Mesodermal cell (in vitro differentiated cells): ENCODE measurements around the gene IL12RB1.
"Not testable (repeated sequence)": the region's sequence is repeated elsewhere in the genome, so short reads cannot be mapped to it uniquely, and the experiment has no call there.

Source experiments
- H3K27ac ChIP-seq: 2 replicates; pipeline ENCODE4 v1.7.0; 2013; ENCODE audit warnings: mild to moderate bottlenecking, low read depth, low read length, moderate library complexity; ENCODE audit not compliant: severe bottlenecking
- H3K36me3 ChIP-seq: 2 replicates; pipeline ENCODE4 v1.7.1; 2013; ENCODE audit warnings: mild to moderate bottlenecking, low read length, moderate library complexity; ENCODE audit not compliant: control insufficient read depth, insufficient read depth
- H3K4me1 ChIP-seq: one replicate; pipeline ENCODE4 v1.7.1; 2013; ENCODE audit warnings: mild to moderate bottlenecking, low read length; ENCODE audit not compliant: insufficient read depth, control insufficient read depth, poor library complexity, severe bottlenecking
- H3K4me3 ChIP-seq: 2 replicates; pipeline ENCODE4 v1.7.0; 2013; ENCODE audit warnings: low read length, control low read depth, mild to moderate bottlenecking; ENCODE audit not compliant: insufficient read depth, poor library complexity, severe bottlenecking; ENCODE audit errors: extremely low read depth
- H3K9me3 ChIP-seq: 2 replicates; pipeline ENCODE4 v1.7.1; 2013; ENCODE audit warnings: mild to moderate bottlenecking, low read length, moderate library complexity; ENCODE audit not compliant: control insufficient read depth
- WGBS, 2 experiments: methylation state at CpG; one replicate each; pipeline ENCODE4 v1.1.5; 2013; ENCODE audit warnings: missing lambda C conversion rate in 2 of 2; ENCODE audit not compliant: insufficient coverage in 2 of 2; 5-methylcytosine and 5-hydroxymethylcytosine counted together

Gene IL12RB1

DNA sequence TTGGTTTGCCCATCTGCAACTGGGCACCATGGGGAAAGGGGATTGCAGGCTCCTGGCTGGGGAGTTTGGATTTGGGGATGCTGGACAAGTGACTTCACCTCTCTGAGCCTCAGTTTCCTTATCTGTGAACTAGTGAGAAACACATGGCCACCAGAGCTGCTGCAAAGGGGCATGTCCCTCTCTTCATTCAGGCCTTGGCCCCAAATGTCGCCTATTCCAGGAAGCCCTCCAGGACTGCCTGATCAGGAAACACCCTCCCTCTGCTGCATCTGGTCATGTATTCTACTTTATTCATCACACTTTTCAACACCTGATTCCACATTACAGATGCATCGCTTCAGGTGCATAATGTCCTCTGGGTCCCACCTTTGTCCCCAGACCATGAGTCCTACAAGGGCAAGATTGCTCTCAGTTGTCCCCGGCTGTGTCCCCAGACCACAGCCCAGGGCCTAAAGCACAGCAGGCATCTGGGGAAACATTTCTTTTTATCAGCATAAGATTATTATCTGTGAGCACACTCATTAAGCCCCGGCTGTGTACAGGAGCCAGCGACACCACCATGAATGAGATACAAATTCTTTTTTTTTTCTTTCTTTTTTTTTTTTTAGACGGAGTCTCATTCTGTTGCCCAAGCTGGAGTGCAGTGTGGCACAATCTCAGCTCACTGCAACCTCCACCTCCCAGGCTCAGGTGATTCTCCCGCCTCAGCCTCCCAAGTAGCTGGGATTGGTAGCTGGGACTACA, 41.3 kb downstream of the IL12RB1 start:
- no peaks in the 10 kb centered on the region for H3K9me3 ChIP-seq
- H3K4me3 ChIP-seq: no peak overlapping the region
- no peaks in the 10 kb centered on the region for H3K36me3 ChIP-seq
- no peak overlapping the region for H3K27ac ChIP-seq
- 94 to 95% methylated on average over 5 to 6 of the region's 7 CpGs for WGBS, 2 experiments
- H3K4me1 ChIP-seq: no peaks in the 10 kb centered on the region

DNA sequence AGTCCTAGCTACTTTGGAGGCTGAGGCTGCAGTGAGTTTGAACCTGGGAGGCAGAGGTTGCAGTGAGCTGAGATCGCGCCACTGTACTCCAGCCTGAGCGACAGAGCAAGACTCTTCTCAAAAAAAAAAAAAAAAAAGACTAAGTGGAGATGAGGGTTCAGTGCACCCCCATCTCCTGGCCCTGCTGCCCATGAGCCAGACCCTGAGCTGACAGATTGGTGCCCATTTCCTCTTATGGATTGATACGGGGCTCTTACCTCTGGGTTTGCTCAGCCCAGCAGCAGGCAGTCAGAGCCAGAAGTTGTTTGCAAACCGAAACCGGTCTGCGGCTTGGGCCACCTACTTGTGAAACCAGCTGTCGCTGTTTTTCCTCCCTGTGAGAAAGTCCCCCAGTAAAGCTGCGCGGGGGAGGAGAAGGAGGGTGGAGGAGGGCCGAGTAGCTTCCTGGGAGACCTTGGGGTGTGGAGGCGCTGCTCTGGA, 41.9 kb downstream of the IL12RB1 start:
- H3K36me3 ChIP-seq: no peaks in the 10 kb centered on the region
- no peaks in the 10 kb centered on the region for H3K9me3 ChIP-seq
- H3K4me3 ChIP-seq: no peak overlapping the region
- 42 to 66% methylated on average over 2 to 9 of the region's 12 CpGs for WGBS, 2 experiments
- no peak overlapping the region for H3K27ac ChIP-seq
- no peaks in the 10 kb centered on the region for H3K4me1 ChIP-seq

DNA sequence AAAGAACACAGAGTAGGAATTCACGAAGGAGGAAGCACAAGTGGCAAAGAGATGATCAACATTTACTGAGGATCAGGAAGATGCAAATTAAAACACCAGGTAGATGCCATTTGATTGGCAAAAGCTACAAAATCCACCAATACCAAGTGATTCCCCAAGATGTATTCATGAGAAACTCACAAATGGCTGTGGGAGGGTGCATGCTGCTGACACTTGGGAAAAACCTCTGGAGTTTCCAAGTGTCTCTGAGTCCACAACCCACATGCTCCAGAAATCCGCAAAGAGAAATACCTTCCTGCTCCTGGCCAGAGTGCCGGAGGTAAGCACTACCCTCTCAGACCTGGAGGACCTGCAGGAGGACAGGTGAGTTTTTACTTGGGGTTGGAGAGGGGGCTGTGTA, 43.1 kb downstream of the IL12RB1 start:
- no CpG with 5 or more reads among the region's 3 CpGs for WGBS, 2 experiments
- no peak overlapping the region for H3K4me3 ChIP-seq
- no peaks in the 10 kb centered on the region for H3K4me1 ChIP-seq
- no peak overlapping the region for H3K27ac ChIP-seq
- H3K36me3 ChIP-seq: no peaks in the 10 kb centered on the region
- H3K9me3 ChIP-seq: no peaks in the 10 kb centered on the region

DNA sequence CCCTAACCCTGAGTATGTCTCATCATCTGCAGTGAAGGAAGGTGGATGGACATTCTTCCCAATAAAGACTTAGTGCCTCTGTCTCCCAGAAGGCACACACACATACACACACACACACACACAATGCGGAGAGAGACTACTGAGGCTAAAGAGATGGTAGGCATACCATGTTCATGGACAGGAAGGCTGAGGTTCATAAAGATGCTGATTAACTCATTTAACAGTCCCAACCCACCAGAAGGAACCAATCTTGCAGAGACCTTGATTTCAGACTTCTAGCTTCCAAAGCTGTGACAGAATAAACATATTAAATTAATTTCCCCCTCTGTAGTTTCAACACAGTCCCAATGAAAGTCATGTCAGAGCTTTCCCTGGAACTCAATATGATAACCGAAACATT, 45.7 kb downstream of the IL12RB1 start:
- H3K4me1 ChIP-seq: no peaks in the 10 kb centered on the region
- H3K9me3 ChIP-seq: no peaks in the 10 kb centered on the region
- H3K27ac ChIP-seq: no peak overlapping the region
- no peak overlapping the region for H3K4me3 ChIP-seq
- H3K36me3 ChIP-seq: no peaks in the 10 kb centered on the region
- 89 to 100% methylated on average over 2 of the region's 2 CpGs for WGBS, 2 experiments

DNA sequence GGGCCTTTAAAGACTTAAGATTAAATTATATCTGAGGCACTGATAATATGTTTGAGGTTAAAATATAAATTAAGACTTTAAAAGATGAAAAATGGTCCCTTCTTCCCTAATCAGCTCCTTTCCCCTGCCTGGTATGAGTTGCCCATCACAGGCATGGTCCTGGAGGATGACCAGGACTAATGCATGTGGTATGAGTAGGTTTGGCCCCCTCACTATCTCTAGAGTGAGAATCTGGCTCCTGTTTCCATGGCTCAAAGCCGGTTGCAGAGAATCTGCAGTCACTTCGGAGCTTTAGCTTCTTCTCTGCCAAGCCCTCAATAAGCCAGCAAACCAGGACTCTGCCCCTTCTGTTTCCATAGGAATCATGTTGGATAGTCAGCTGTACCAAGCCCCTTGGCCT, 54.6 kb downstream of the IL12RB1 start:
- not testable (repeated sequence) for H3K27ac ChIP-seq, H3K36me3 ChIP-seq, H3K9me3 ChIP-seq, H3K4me3 ChIP-seq, H3K4me1 ChIP-seq
- WGBS, 2 experiments: 60 to 92% methylated on average over 1 to 2 of the region's 2 CpGs

DNA sequence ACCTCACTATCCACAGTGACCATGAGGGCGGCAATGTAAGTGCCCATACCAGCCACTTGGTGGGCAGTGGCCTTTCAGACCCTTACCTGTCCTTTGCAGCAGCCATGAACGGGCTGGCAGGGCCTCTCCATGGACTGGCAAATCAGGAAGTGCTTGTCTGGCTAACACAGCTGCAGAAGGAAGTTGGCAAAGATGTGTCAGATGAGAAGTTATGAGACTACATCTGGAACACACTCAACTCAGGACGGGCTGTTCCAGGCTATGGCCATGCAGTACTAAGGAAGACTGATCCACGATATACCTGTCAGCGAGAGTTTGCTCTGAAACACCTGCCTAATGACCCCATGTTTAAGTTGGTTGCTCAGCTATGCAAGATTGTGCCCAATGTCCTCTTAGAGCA, 55.3 kb downstream of the IL12RB1 start:
- not testable (repeated sequence) for H3K9me3 ChIP-seq, H3K4me3 ChIP-seq, H3K27ac ChIP-seq, H3K36me3 ChIP-seq, H3K4me1 ChIP-seq
- WGBS, 2 experiments: 86 to 88% methylated on average over 5 of the region's 5 CpGs

DNA sequence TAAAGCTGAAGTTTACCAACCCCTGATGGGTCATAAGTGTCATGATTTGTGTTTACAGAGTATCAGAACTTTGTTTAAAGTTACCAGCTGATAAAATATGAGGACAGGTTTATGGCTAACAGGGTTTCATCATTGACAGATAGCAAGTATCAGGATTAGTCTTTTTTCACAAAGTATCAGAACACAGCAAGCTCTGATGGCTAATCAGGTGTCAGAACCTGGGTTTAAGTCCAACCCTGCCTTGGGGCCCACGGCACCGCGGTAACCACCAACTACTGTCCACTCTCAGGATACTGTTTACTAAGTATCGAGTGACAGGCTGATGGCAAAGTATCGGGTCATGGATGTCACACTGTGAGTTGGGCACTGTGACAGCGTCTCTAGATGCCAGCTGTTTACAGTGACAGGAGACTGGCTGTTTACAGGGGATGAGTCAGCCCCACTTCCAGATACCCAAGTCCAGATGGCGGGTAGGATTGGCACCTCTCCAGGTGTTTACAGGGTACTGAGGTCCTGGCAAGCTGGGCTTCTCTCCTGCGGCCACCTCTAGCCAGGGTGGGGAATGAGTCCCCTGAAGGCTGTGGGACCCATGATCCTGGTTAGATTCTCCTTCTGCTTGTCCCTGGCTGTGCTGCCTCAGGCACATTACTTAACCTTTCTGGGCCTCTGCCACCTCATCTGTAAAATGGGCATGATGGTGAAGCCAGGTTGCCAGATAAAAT, 57.0 kb downstream of the IL12RB1 start:
- Histone ChIP-seq H3K4me3 (no peak overlapping the region), H3K27ac (no peak overlapping the region)
- 83 to 87% methylated on average over 7 of the region's 8 CpGs for WGBS, 2 experiments

DNA sequence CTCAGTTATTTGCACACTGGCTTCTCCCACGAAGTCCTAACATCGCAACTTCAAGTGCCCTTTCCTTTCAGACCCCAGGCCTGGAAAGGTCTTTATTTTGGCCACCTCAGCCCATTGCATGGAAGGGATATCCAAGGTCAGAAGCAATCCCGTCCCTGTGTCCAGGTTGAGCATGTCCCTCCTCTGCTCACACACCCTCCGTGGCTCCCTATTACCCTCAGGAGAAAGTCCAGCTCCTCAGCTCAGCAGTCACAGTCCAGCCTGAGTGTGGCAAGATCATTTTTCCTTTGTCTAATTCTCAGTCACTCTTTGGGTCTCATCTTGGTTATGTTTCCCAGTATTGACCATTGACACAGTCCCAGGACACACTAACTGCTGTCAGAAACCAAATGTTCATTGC, 59.6 kb downstream of the IL12RB1 start:
- Histone ChIP-seq H3K27ac (no peak overlapping the region), H3K36me3 (no peaks in the 10 kb centered on the region), H3K9me3 (no peaks in the 10 kb centered on the region), H3K4me1 (peaks cover 7% of the 10 kb centered on the region), H3K4me3 (no peak overlapping the region)
- 90 to 100% methylated on average over 4 of the region's 4 CpGs for WGBS, 2 experiments

More for the DNA sequence above, 57.0 kb downstream of the IL12RB1 start:
- Histone ChIP-seq H3K9me3 (no peaks in the 10 kb centered on the region), H3K36me3 (no peaks in the 10 kb centered on the region), H3K4me1 (no peaks in the 10 kb centered on the region)

DNA sequence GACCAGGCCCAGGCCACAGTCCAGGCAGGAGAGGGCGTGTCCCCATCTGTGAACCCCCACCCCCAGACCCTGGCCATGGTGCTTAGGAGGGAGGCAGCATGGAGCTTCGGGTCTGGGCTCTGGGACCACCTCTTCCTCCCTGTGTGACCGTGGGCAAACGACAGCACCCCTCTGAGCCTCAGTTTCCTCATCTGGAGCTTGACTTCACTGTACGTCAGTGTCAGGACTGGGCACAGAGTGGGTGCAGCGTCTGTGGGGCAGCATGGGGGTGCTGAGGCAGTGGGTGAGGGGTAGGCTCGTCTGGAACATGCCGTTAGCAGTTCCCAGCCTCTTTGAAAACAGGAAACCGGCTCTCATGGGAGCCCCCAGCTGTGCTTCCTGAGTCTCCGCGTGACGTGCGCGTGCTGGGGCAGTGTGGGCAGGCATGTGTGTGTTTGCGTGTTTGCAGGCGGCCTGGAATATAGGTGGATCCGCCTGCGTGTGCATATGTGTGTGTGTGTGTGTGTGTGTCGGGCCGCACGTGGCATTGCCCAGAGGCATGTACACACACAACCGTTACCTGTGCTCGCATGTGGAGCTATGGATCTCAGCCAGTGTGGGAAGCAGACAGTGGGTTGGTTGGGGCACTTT, 63.0 kb downstream of the IL12RB1 start:
- no peak overlapping the region for H3K27ac ChIP-seq
- H3K4me1 ChIP-seq: peaks cover 11% of the 10 kb centered on the region
- no peak overlapping the region for H3K4me3 ChIP-seq
- H3K36me3 ChIP-seq: no peaks in the 10 kb centered on the region
- WGBS, 2 experiments: 84 to 91% methylated on average over 21 to 23 of the region's 23 CpGs
- no peaks in the 10 kb centered on the region for H3K9me3 ChIP-seq

DNA sequence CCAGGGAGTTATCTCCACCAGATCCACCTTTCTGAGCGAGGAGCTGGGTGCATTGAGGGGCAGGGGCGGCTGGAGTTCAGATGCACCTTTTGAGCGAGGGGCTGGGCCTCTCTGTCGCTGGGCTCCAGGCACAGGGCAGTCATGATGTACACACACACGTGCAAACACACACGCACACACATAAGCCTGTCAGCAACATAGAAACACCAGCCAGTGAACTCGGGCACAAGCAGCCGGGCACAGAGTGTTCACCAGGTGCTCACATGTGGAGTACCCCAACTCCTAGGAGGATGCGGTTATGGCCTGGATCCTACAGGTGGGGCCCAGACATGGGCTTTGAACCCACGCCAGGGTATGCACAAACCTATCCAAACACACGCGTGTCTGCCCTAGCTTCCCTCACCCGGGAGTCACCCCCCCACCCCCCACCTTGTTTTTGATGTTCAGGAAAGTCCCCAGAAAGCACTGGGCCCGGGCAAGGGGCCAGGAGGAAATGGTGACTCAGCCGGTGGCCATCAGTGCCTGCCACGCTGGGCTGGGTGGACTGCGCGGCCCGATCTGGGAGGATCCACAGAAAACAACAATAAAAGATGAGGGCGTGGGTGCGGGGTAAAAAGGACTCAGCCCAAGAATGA, 65.5 kb downstream of the IL12RB1 start:
- peaks cover 11% of the 10 kb centered on the region for H3K4me1 ChIP-seq
- no peaks in the 10 kb centered on the region for H3K36me3 ChIP-seq
- no peak overlapping the region for H3K27ac ChIP-seq
- H3K9me3 ChIP-seq: no peaks in the 10 kb centered on the region
- WGBS, 2 experiments: 95 to 98% methylated on average over 16 to 17 of the region's 21 CpGs
- no peak overlapping the region for H3K4me3 ChIP-seq
